GM19372 (cell line): ENCODE results near the gene CSNK1D.
"Not testable (repeated sequence)": the region's sequence is repeated elsewhere in the genome, so short reads cannot be mapped to it uniquely, and the experiment has no call there.

ENCODE experiments used
- ATAC-seq: cut with Tn5 transposase; IDR thresholded peaks from one replicate; pipeline ENCODE4 v1.9.1; 2021; ENCODE audit warnings: mild to moderate bottlenecking, low read depth, moderate library complexity; ENCODE audit not compliant: unreplicated experiment

Gene CSNK1D

DNA sequence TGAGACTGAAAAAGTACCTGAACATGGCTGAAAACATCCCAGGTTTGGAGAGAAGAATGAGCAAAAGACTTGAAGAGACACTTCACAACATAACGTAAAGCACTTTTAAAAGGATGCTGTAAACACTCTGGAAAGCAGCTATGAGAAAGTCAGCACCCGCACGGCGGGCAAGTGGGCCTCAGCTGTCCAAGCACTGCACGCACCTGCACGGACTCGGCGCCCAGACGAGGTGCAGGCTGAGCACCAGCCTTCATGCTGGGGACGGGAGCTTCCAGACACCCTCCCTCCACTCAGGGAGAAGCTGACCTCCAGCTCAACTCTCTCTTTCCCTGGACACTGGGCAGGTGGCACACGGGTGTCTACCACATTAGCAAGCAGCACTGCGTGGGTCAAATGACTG, 74.0 kb downstream of the CSNK1D start:
- no peak for ATAC-seq

DNA sequence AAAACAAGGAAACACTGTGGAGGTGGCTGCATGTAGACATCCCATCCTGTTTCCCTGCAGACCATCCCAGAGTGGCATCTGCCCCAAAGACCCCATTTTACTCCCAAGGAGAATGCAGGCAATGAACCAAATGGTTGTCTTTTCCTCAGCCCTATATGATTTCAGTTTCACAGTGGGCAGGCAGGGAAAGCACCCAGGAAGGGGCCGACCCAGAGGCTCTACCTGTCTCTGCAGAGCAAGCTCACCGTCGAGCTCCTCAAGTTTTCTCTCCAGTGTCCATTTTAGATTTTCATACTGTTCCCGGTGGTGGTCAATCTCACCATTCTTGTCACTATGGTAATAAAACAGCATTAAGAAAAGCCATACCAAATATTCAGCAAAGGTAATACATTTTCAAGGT, 75.4 kb downstream of the CSNK1D start:
- ATAC-seq: no peak

DNA sequence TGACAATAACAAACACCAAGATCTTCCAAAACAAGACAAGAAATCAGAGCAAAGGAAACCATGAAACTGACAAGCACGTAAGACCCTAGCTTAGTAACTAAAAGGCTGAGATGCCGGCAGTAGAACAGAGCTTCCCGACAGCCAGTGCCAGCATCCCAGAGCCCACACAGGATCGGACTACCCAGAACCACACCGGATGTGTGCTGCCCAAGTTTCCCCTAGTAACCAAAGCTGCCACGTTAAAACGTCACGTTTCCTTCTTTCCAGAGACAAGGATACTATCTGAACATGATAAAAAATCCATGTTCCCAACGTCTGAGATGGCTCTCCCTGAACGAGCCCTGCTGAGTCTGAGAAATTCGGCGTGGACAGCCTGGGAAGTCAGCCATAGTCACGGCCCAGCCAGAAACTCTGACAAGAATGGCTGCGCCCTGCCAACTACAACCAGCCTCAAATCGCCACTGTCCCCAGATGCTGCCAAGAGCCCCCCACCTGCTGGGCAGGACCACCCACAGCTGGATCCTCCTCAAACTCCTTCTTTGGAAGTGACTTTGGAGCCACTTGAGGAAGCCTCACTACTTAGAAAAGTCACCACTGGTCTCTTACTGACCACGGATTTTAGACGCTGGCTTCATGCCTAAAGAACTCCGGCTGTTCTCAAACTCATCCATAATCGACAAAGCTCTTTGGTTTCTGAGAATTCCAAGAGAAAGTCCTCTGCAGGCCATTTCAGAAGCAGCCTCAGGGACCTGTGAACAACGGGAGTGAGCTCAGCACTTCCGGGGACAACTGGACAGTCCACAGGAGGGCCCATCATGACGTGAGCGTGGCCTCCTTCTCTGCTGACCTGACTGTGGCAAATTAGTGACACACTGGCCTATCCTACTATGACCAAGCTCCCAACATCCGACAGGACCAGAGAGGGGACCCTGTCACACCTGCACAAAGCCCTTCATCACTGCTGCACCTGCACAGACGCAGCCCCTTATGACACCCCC, 77.5 kb downstream of the CSNK1D start:
- ATAC-seq: no peak

DNA sequence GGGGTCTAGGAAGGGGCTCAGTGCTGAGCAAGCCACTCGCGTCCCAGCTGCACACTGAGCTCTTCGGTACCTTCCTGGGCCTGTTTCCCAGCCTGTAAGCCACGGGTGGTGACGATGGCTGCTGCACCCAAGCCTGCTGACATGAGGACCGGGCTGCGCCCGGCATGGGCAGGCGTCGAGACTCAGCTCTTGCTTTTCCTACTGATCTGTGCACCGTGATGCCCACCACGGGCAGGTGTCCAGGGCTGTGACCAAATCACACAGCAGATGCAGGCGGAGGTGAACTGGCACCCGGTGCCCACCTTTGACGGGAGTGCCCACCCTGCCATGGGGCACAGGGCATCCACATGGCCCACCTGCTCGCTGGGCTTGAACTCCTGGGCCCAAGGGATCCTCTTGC, 78.7 kb downstream of the CSNK1D start:
- no peak for ATAC-seq

DNA sequence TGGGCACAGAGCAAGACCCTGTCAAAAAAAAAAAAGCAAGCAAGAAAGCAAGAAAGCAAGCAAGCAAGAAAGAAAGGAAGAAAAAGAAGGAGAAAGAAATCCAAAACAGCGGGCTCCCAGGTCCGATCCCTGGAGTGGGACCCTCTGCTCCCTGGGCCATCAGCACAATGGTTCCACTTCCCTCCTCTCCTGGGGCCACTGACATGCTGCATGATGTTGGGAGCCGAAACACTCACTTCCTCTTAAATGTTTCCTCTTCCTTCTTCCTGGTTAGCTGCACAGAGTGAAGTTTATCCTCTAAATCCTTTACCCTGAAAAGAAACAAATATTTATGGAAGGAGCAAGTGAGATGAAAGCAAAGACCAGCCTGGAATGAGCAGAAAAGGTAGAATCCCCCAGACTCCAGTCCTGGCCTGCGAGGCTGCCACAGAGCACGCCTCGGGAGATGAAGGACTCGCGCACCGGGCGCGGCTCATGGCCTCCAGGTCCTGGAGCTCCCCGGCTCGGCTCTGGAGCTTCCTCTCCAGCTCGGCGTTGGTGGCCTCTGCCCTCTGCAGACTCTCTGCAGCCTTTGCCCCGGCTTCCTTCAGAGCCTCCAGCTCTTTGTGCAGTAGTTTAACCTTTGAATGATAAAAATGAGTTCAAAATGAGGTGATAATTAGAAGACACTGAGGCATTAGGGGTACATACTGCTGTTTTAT, 79.8 kb downstream of the CSNK1D start:
- no peak for ATAC-seq

DNA sequence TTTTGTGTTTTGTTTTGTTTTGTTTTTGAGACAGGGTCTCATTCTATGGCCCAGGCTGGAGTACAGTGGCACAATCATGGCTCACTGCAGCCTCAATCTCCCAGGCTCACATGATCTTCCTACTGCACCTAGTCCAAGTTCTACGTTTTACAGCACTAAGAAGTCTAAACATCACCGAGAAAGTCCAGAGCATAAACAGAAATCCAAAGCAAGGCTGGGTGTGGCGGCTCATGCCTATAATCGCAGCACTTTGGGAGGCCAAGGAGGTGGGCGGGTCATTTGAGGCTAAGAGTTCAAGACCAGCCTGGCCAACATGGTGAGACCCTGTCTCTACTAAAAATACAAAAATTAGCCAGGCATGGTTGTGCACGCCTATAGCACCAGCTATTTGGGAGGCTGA, 80.5 kb downstream of the CSNK1D start:
- not testable (repeated sequence) for ATAC-seq
